Measurements from ENCODE around the gene OR8S1.
A peak's percentile ranks its signal among the peaks of the same experiment; 100 is the strongest.

The OR8S1 gene

GRCh38 chr12:48514728-48515127 is 10.7 kb upstream of the OR8S1 start:
- TF ChIP-seq USF1 (IDR thresholded peaks at IDR 0.05) (no peak), EGR1 (IDR thresholded peaks at IDR 0.05) (no peak), NFIC (IDR thresholded peaks at IDR 0.05) (no peak), TCF12 (IDR thresholded peaks at IDR 0.05; ENCODE audit: low read depth) (no peak), EP300 (IDR thresholded peaks at IDR 0.05; ENCODE audit: borderline replicate concordance) (no peak), CEBPB (IDR thresholded peaks at IDR 0.05) (no peak), RAD21 (IDR thresholded peaks at IDR 0.05; ENCODE audit: low read depth) (no peak), MAX (IDR thresholded peaks at IDR 0.05) (no peak), CREB1 (IDR thresholded peaks at IDR 0.05; ENCODE audit: low read depth) (no peak), TEAD4 (IDR thresholded peaks at IDR 0.05) (no peak), ZBTB7A (IDR thresholded peaks at IDR 0.05; ENCODE audit: low read depth) (no peak), TAF1 (IDR thresholded peaks at IDR 0.05; ENCODE audit: low read depth) (no peak), YY1 (IDR thresholded peaks at IDR 0.05; ENCODE audit: low read depth) (no peak), REST (IDR thresholded peaks at IDR 0.05; ENCODE audit: low read depth) (no peak), FOXM1 (IDR thresholded peaks at IDR 0.05; ENCODE audit: borderline replicate concordance, low read depth) (no peak)

- no peak for TF ChIP-seq EP300 (IDR thresholded peaks at IDR 0.05; ENCODE audit: borderline replicate concordance)
- TF ChIP-seq TEAD4 (IDR thresholded peaks at IDR 0.05) = no peak
- TF ChIP-seq YY1 (IDR thresholded peaks at IDR 0.05; ENCODE audit: low read depth) = no peak
Observed at GRCh38 chr12:48527891-48528670, 2.6 kb downstream of the OR8S1 start.

GRCh38 chr12:48532601-48533000 is 7.2 kb downstream of the OR8S1 start:
- TF ChIP-seq YY1 (IDR thresholded peaks at IDR 0.05; ENCODE audit: low read depth) = no peak
- TF ChIP-seq EGR1 (IDR thresholded peaks at IDR 0.05) = no peak
- no peak for TF ChIP-seq RAD21 (IDR thresholded peaks at IDR 0.05; ENCODE audit: low read depth)
- no peak for TF ChIP-seq FOXM1 (IDR thresholded peaks at IDR 0.05; ENCODE audit: borderline replicate concordance, low read depth)
- TF ChIP-seq TAF1 (IDR thresholded peaks at IDR 0.05; ENCODE audit: low read depth) = no peak
- TF ChIP-seq CEBPB (IDR thresholded peaks at IDR 0.05) = no peak
- TF ChIP-seq TEAD4 (IDR thresholded peaks at IDR 0.05) = no peak
- no peak for TF ChIP-seq MAX (IDR thresholded peaks at IDR 0.05)
- no peak for TF ChIP-seq ZBTB7A (IDR thresholded peaks at IDR 0.05; ENCODE audit: low read depth)
- TF ChIP-seq EP300 (IDR thresholded peaks at IDR 0.05; ENCODE audit: borderline replicate concordance) = no peak
- TF ChIP-seq NFIC (IDR thresholded peaks at IDR 0.05) = no peak
- TF ChIP-seq USF1 (IDR thresholded peaks at IDR 0.05) = no peak
- TF ChIP-seq TCF12 (IDR thresholded peaks at IDR 0.05; ENCODE audit: low read depth) = no peak
- no peak for TF ChIP-seq REST (IDR thresholded peaks at IDR 0.05; ENCODE audit: low read depth)
- no peak for TF ChIP-seq CREB1 (IDR thresholded peaks at IDR 0.05; ENCODE audit: low read depth)

- no peak for TF ChIP-seq EGR1 (IDR thresholded peaks at IDR 0.05)
- no peak for TF ChIP-seq CEBPB (IDR thresholded peaks at IDR 0.05)
- TF ChIP-seq YY1 (IDR thresholded peaks at IDR 0.05; ENCODE audit: low read depth) = no peak
Observed at GRCh38 chr12:48536602-48537001, 11.2 kb downstream of the OR8S1 start.

GRCh38 chr12:48542300-48542928 is 17.0 kb downstream of the OR8S1 start:
- peak; percentile 98 for TF ChIP-seq RAD21 (IDR thresholded peaks at IDR 0.05; ENCODE audit: low read depth)
- no peak for TF ChIP-seq USF1 (IDR thresholded peaks at IDR 0.05)
- 0 out of 2 replicates have a peak, but pooled peaks have one; percentile 12 for TF ChIP-seq TEAD4 (IDR thresholded peaks at IDR 0.05)
